ENCODE measurements around the gene ZNF106.

ZNF106 gene

DNA sequence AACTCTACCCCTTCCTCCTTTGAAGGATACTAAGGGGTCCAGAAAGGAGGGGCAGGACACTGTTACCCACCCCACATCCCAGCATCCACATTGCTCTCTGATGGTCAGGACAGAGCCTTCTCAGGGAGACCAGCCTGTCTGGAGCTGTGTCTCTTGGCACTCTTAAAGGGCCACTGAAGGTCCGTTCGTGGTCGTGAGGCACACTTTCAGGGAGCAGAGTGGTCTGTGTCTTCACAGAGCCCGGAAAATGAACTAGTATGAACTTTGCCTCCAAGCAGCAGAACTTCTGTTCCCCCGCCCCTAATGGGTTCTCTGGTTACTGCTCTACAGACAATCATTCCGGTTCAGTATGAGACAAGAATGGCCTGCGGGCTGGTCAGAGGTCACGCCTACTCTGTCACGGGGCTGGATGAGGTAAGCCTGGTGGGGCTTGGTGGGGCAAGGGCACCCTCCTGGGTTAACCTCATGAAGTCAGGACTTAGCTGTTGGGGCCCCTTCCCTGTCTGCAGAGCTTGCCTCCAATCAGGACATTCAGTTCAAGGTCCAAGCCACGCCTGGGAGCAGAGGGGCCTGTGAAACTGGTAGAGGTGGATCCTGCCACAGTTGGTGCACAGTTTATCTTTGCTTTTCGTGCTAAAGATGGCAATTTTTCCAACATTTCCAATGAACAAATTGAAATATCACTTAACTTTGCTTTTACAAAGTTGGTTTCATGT, 98.5 kb downstream of the ZNF106 start:
- TF ChIP-seq, protein P1, sequence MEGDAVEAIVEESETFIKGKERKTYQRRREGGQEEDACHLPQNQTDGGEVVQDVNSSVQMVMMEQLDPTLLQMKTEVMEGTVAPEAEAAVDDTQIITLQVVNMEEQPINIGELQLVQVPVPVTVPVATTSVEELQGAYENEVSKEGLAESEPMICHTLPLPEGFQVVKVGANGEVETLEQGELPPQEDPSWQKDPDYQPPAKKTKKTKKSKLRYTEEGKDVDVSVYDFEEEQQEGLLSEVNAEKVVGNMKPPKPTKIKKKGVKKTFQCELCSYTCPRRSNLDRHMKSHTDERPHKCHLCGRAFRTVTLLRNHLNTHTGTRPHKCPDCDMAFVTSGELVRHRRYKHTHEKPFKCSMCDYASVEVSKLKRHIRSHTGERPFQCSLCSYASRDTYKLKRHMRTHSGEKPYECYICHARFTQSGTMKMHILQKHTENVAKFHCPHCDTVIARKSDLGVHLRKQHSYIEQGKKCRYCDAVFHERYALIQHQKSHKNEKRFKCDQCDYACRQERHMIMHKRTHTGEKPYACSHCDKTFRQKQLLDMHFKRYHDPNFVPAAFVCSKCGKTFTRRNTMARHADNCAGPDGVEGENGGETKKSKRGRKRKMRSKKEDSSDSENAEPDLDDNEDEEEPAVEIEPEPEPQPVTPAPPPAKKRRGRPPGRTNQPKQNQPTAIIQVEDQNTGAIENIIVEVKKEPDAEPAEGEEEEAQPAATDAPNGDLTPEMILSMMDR (IDR thresholded peaks at IDR 0.05; ENCODE audit: extremely low read depth, insufficient read depth, missing control alignments): no peak
- in situ Hi-C loops (cut with MboI; ENCODE audit: low pct_unique_long_range_greater_than_20kb, low sequenced_read_pairs, unreplicated experiment): no loop called here
- DNase-seq (ENCODE audit: low spot score): no peak

DNA sequence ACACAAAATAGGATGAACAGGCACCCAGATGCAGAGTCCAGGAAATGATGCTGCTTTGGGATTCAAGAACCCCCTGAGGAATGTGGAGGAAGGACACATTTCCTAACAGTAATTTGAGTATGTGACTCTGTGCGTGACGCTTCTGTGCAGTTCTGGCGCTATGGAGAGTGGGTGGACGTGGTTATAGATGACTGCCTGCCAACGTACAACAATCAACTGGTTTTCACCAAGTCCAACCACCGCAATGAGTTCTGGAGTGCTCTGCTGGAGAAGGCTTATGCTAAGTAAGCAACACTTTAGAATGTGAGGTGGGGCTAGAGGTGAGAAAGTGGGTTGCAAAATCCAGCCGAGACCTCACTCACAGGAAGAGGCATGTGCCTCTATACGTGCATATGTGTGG, 103.3 kb downstream of the ZNF106 start:
- DNase-seq (ENCODE audit: low spot score): no peak
- TF ChIP-seq, protein P1 (IDR thresholded peaks at IDR 0.05; ENCODE audit: extremely low read depth, insufficient read depth, missing control alignments): no peak
- in situ Hi-C loops (cut with MboI; ENCODE audit: low pct_unique_long_range_greater_than_20kb, low sequenced_read_pairs, unreplicated experiment): no loop called here

DNA sequence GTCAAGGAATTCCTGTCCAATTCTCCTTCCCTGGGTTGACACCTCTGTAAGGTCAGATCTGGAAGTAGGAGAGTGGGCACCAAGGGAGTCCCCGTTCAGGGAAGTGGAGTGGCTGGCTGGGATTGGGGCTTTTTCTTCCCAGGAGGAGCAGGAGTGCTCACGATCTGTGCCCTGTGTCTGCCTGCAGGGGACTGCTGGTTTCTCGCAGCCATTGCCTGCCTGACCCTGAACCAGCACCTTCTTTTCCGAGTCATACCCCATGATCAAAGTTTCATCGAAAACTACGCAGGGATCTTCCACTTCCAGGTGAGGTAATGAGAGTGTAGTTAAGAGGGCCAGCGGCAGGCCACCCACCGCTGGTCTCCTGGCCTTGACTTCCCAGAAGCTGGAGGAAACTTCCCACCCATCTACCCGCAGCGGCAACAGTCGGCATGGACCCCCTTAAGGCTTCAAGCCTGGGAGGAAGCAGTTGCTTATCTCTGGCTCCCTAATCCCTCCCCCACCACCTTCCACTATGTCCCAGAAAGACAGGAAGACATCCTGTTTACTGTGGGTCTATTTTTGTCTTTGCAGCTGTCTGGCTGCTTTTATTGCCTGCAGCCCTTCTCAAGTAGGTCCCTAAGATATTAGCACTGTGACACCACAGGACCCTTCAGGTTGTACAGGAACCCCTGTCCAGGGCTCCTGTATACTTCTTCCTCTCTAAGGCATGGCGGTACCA, 104.8 kb downstream of the ZNF106 start:
- DNase-seq (ENCODE audit: low spot score): no peak
- TF ChIP-seq, protein P1 (IDR thresholded peaks at IDR 0.05; ENCODE audit: extremely low read depth, insufficient read depth, missing control alignments): no peak
- in situ Hi-C loops (cut with MboI; ENCODE audit: low pct_unique_long_range_greater_than_20kb, low sequenced_read_pairs, unreplicated experiment): no loop called here

DNA sequence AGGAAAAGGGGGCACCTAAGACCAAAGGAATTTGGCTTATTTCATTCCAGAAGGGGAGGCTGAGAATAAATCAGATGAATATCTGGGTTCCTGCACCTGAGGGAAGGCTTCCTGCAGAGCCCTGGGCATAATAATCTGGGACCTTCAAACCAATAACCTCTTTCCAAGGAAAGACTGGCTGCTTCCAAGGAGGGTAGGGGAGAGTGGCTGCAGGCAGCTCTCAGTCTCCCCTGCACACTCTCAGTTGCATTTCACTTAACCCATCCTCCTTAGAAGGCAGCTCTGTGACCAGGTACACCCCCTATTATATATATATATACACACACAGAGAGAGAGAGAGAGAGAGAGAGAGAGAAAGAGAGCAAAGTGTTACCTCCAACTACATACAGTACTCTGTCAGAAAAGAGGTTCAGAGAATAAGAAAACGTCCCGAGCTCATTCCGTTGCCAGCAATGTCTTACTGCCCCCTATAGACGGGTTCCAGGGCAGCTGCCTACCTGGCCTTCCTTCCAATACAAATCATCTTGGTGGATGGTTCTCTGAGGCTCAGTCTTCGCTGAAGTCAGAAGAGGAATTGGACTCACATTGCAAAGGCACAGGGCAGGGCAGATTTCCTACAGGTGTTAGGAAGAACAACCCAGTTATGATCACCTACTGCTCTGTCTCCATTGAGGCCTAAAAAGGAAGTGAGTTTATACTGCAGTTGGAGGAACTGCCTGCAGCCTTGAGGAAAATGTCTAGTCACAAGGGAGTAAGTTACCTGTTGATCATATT, 105.5 kb downstream of the ZNF106 start:
- DNase-seq (ENCODE audit: low spot score): peak; percentile 60
- TF ChIP-seq, protein P1 (IDR thresholded peaks at IDR 0.05; ENCODE audit: extremely low read depth, insufficient read depth, missing control alignments): peak; percentile 66
- in situ Hi-C loops (cut with MboI; ENCODE audit: low pct_unique_long_range_greater_than_20kb, low sequenced_read_pairs, unreplicated experiment): no loop called here

DNA sequence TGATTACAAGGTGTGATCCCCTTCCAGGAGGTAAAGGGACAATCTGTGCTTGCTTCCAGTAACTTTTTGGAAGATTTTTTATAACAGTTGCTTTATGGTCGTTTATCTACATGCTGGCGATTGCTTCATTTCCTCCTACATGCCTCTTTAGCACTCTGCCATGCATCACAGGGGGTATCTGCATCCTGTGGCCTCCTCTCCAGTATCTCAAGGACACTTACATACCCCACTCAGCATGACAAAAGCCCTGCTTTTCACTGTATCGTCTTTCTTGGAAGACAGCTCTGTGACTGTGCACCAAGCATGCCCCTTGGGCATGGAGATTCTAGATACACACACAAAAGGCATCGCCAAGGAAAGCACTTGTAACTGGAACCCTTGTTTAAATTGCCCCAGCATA, 106.3 kb downstream of the ZNF106 start:
- in situ Hi-C loops (cut with MboI; ENCODE audit: low pct_unique_long_range_greater_than_20kb, low sequenced_read_pairs, unreplicated experiment): no loop called here

DNA sequence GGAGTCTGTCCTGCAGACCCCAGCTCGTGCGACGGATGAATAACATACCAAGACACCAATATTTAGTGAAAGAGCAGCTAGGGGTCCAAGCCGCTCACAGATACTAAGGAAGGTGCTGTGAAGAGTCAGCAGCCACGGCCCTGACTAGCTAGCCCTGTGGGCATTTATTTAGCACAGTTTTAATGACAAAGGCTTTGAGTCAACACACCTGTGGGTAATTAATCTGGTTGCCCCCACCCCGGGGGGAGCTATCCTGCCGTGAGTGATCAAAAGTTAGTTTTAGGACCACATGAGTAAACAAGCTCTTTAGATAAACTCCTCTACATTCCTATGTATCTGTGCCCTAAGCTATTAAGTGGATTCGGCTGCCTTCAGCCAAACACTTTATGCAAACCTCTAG, 112.9 kb downstream of the ZNF106 start:
- in situ Hi-C loops (cut with MboI; ENCODE audit: low pct_unique_long_range_greater_than_20kb, low sequenced_read_pairs, unreplicated experiment): no loop called here
- TF ChIP-seq, protein P1 (IDR thresholded peaks at IDR 0.05; ENCODE audit: extremely low read depth, insufficient read depth, missing control alignments): no peak
- DNase-seq (ENCODE audit: low spot score): no peak

More for the DNA sequence above, 106.3 kb downstream of the ZNF106 start:
- no peak for DNase-seq (ENCODE audit: low spot score)
- TF ChIP-seq, protein P1 (IDR thresholded peaks at IDR 0.05; ENCODE audit: extremely low read depth, insufficient read depth, missing control alignments): no peak

Measured in GM13977 (cell line).